HEK293 (cell line): ENCODE measurements around the gene PIK3R2.
A peak's percentile ranks its signal among the peaks of the same experiment; 100 is the strongest.

Experiments used
- AEBP2 ChIP-seq: fragments of 450-650 bp; formaldehyde crosslinking; IDR thresholded peaks from 2 replicates; pipeline ENCODE4 v1.5.1; 2016; ENCODE audit warnings: missing biosample characterization, missing genetic modification characterization, borderline replicate concordance
- KLF9 ChIP-seq: fragments of 450-650 bp; formaldehyde crosslinking; IDR thresholded peaks from 2 replicates; pipeline ENCODE4 v1.5.1; 2016; ENCODE audit warnings: missing biosample characterization, missing genetic modification characterization, low read depth
- MYNN ChIP-seq: fragments of 450-650 bp; formaldehyde crosslinking; IDR thresholded peaks from 2 replicates; pipeline ENCODE4 v1.5.1; 2016; ENCODE audit warnings: missing biosample characterization, missing genetic modification characterization, borderline replicate concordance
- MZF1 ChIP-seq: fragments of 450-650 bp; formaldehyde crosslinking; IDR thresholded peaks from 2 replicates; pipeline ENCODE4 v1.5.1; 2017; ENCODE audit warnings: missing biosample characterization, missing genetic modification characterization, borderline replicate concordance
- PBX3 ChIP-seq: sonication (generic); formaldehyde crosslinking; IDR thresholded peaks from 2 replicates; pipeline ENCODE4 v1.8.1; 2022; ENCODE audit warnings: mild to moderate bottlenecking, moderate library complexity, missing genetic modification reagents
- PRDM4 ChIP-seq: fragments of 450-650 bp; formaldehyde crosslinking; IDR thresholded peaks from 2 replicates; pipeline ENCODE4 v1.5.1; 2017; ENCODE audit warnings: missing biosample characterization, missing genetic modification characterization
- RBAK ChIP-seq: fragments of 450-650 bp; formaldehyde crosslinking; IDR thresholded peaks from 2 replicates; pipeline ENCODE4 v1.5.1; 2016; ENCODE audit warnings: missing biosample characterization, missing genetic modification characterization
- ZBTB20 ChIP-seq: fragments of 450-650 bp; formaldehyde crosslinking; IDR thresholded peaks from 2 replicates; pipeline ENCODE4 v1.5.1; 2016; ENCODE audit warnings: missing biosample characterization, missing genetic modification characterization
- ZBTB26 ChIP-seq: fragments of 450-650 bp; formaldehyde crosslinking; optimal IDR thresholded peaks from 2 replicates; pipeline ENCODE3; 2016; ENCODE audit warnings: missing biosample characterization, mild to moderate bottlenecking, missing genetic modification characterization
- ZBTB44 ChIP-seq: fragments of 450-650 bp; IDR thresholded peaks from 2 replicates; pipeline ENCODE4 v1.5.1; 2018; ENCODE audit warnings: missing biosample characterization, mild to moderate bottlenecking, missing genetic modification characterization
- ZBTB8A ChIP-seq: fragments of 450-650 bp; formaldehyde crosslinking; IDR thresholded peaks from 2 replicates; pipeline ENCODE4 v1.5.1; 2016; ENCODE audit warnings: missing biosample characterization, missing genetic modification characterization
- ZFP3 ChIP-seq: fragments of 450-650 bp; formaldehyde crosslinking; IDR thresholded peaks from 2 replicates; pipeline ENCODE4 v1.5.1; 2016; ENCODE audit warnings: low read depth, missing biosample characterization, missing genetic modification characterization
- ZNF18 ChIP-seq: fragments of 450-650 bp; formaldehyde crosslinking; IDR thresholded peaks from 2 replicates; pipeline ENCODE4 v1.5.1; 2016; ENCODE audit warnings: missing biosample characterization, missing genetic modification characterization
- ZNF19 ChIP-seq: fragments of 450-650 bp; formaldehyde crosslinking; IDR thresholded peaks from 2 replicates; pipeline ENCODE4; 2016; ENCODE audit warnings: missing biosample characterization, missing genetic modification characterization, low read depth
- ZNF202 ChIP-seq: fragments of 450-650 bp; formaldehyde crosslinking; IDR thresholded peaks from 2 replicates; pipeline ENCODE4 v1.5.1; 2016; ENCODE audit warnings: missing biosample characterization, missing genetic modification characterization, borderline replicate concordance
- ZNF24 ChIP-seq: fragments of 450-650 bp; formaldehyde crosslinking; IDR thresholded peaks from 2 replicates; pipeline ENCODE4 v1.5.1; 2016; ENCODE audit warnings: missing biosample characterization, missing genetic modification characterization
- ZNF248 ChIP-seq: fragments of 450-650 bp; formaldehyde crosslinking; IDR thresholded peaks from 2 replicates; pipeline ENCODE4 v1.5.1; 2017; ENCODE audit warnings: missing biosample characterization, missing genetic modification characterization
- ZNF324 ChIP-seq: fragments of 450-650 bp; formaldehyde crosslinking; IDR thresholded peaks from 2 replicates; pipeline ENCODE4 v1.5.1; 2016; ENCODE audit warnings: missing biosample characterization, missing genetic modification characterization
- ZNF350 ChIP-seq: fragments of 450-650 bp; formaldehyde crosslinking; IDR thresholded peaks from 2 replicates; pipeline ENCODE4 v1.5.0; 2017; ENCODE audit warnings: missing biosample characterization, mild to moderate bottlenecking, missing genetic modification characterization
- ZNF391 ChIP-seq: fragments of 450-650 bp; formaldehyde crosslinking; IDR thresholded peaks from 2 replicates; pipeline ENCODE4 v1.5.1; 2016; ENCODE audit warnings: low read depth, missing biosample characterization, missing genetic modification characterization, borderline replicate concordance
- ZNF473 ChIP-seq: fragments of 450-650 bp; formaldehyde crosslinking; IDR thresholded peaks from 2 replicates; pipeline ENCODE4 v1.5.1; 2017; ENCODE audit warnings: missing biosample characterization, missing genetic modification characterization
- ZNF555 ChIP-seq: fragments of 450-650 bp; formaldehyde crosslinking; conservative IDR thresholded peaks from 2 replicates; pipeline ENCODE4 v1.5.1; 2017; ENCODE audit warnings: missing biosample characterization, mild to moderate bottlenecking, missing genetic modification characterization, inconsistent platforms
- ZNF610 ChIP-seq: fragments of 450-650 bp; formaldehyde crosslinking; IDR thresholded peaks from 2 replicates; pipeline ENCODE4 v1.5.1; 2016; ENCODE audit warnings: missing biosample characterization, missing genetic modification characterization, borderline replicate concordance
- ZNF621 ChIP-seq: fragments of 450-650 bp; formaldehyde crosslinking; IDR thresholded peaks from 2 replicates; pipeline ENCODE4 v1.5.1; 2017; ENCODE audit warnings: missing biosample characterization, missing genetic modification characterization
- ZNF76 ChIP-seq: fragments of 450-650 bp; formaldehyde crosslinking; IDR thresholded peaks from 2 replicates; pipeline ENCODE4; 2016; ENCODE audit warnings: low read depth, missing biosample characterization, missing genetic modification characterization, borderline replicate concordance
- ZNF776 ChIP-seq: fragments of 450-650 bp; formaldehyde crosslinking; IDR thresholded peaks from 2 replicates; pipeline ENCODE4 v1.5.0; 2017; ENCODE audit warnings: missing biosample characterization, missing genetic modification characterization, borderline replicate concordance
- ZNF791 ChIP-seq: fragments of 450-650 bp; formaldehyde crosslinking; IDR thresholded peaks from 2 replicates; pipeline ENCODE4 v1.5.1; 2016; ENCODE audit warnings: missing biosample characterization, missing genetic modification characterization
- TF ChIP-seq, protein P1 (sequence below): fragments of 450-650 bp; formaldehyde crosslinking; IDR thresholded peaks from 2 replicates; pipeline ENCODE4 v1.5.1; 2016; ENCODE audit warnings: missing biosample characterization, missing genetic modification characterization

The PIK3R2 gene

GRCh38 chr19:18204394-18205199 lies 51.6 kb downstream of the PIK3R2 start (continued):
- TF ChIP-seq ZNF473 (tag by site-specific recombination) (no peak), ZBTB26 (tag by site-specific recombination) (no peak), ZBTB8A (tag by site-specific recombination) (no peak), KLF9 (no peak), ZFP3 (tag by site-specific recombination) (no peak), ZNF621 (tag by site-specific recombination) (no peak), ZNF391 (tag by site-specific recombination) (no peak), AEBP2 (tag by site-specific recombination) (no peak), ZNF776 (tag by site-specific recombination) (no peak), ZNF76 (tag by site-specific recombination) (peak; percentile 36; the same call in 1 of the 2 replicates), ZNF555 (tag by site-specific recombination) (no peak), ZBTB44 (no peak), MZF1 (no peak), ZNF324 (tag by site-specific recombination) (no peak), ZNF202 (tag by site-specific recombination) (no peak), RBAK (no peak), MYNN (tag by site-specific recombination) (no peak), ZNF610 (tag by site-specific recombination) (no peak), ZBTB20 (tag by site-specific recombination) (no peak), PRDM4 (tag by site-specific recombination) (no peak), PBX3 (CRISPR knock-in tag) (no peak), ZNF24 (tag by site-specific recombination) (no peak), ZNF19 (tag by site-specific recombination) (no peak), ZNF18 (tag by site-specific recombination) (no peak), ZNF791 (tag by site-specific recombination) (no peak), ZNF350 (tag by site-specific recombination) (no peak), ZNF248 (tag by site-specific recombination) (no peak)
- TF ChIP-seq, protein P1, sequence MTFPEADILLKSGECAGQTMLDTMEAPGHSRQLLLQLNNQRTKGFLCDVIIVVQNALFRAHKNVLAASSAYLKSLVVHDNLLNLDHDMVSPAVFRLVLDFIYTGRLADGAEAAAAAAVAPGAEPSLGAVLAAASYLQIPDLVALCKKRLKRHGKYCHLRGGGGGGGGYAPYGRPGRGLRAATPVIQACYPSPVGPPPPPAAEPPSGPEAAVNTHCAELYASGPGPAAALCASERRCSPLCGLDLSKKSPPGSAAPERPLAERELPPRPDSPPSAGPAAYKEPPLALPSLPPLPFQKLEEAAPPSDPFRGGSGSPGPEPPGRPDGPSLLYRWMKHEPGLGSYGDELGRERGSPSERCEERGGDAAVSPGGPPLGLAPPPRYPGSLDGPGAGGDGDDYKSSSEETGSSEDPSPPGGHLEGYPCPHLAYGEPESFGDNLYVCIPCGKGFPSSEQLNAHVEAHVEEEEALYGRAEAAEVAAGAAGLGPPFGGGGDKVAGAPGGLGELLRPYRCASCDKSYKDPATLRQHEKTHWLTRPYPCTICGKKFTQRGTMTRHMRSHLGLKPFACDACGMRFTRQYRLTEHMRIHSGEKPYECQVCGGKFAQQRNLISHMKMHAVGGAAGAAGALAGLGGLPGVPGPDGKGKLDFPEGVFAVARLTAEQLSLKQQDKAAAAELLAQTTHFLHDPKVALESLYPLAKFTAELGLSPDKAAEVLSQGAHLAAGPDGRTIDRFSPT (tag by site-specific recombination): no peak
